Measurements from ENCODE around the gene PRKAR1A. TPM values are rescaled to one million over a fixed set of nuclear protein-coding genes. Genes with fewer than 3 reads are reported as not detected.

PRKAR1A gene
- total RNA-seq, 5 donors from 2014 or later (not counting 1 experiment from before 2014, with no cell fraction given) = 128 to 175 (median 162) TPM

GRCh38 chr17:68584581-68585303 lies 72.5 kb downstream of the PRKAR1A start:
- ATAC-seq (replicated peaks in 1 of 4) (no peak), DNase-seq (no peak)
- POLR2A ChIA-PET = no interaction called here
- H3K9me3 Mint-ChIP-seq = peaks cover 0 to 8% (median 7%) of the 10 kb centered on the region in 3 donors
- H3K27me3 Mint-ChIP-seq = peaks cover 6 to 7% of the 10 kb centered on the region in 2 donors
- H3K4me1 Mint-ChIP-seq = no peaks in the 10 kb centered on the region
- Histone ChIP-seq H3K9me3 (no peaks in the 10 kb centered on the region), H3K4me1 (ENCODE audit: control insufficient read depth in 1 of 2, extremely low read depth in 1 of 2, insufficient read depth in 2 of 2, low read length in 2 of 2) (no peaks in the 10 kb centered on the region), H3K4me3 (ENCODE audit: control insufficient read depth in 1 of 2, extremely low read depth in 1 of 2, low read length in 1 of 2) (no peak overlapping the region), H3K27me3 (replicated peaks in 1 of 2; ENCODE audit: control insufficient read depth in 2 of 2, extremely low read depth in 1 of 2, insufficient read depth in 2 of 2, low read length in 1 of 2) (no peaks in the 10 kb centered on the region), H3K27ac (ENCODE audit: low read length) (no peak overlapping the region), H3K36me3 (ENCODE audit: control insufficient read depth in 2 of 2, extremely low read depth in 1 of 2, insufficient read depth in 1 of 2, low read length in 1 of 2) (no peaks in the 10 kb centered on the region)
- no peak overlapping the region for H3K4me3 Mint-ChIP-seq
- WGBS (ENCODE audit: insufficient coverage) = 60% methylated on average over 1 of the region's 5 CpGs
- CTCF ChIA-PET = no interaction called here
- no peaks in the 10 kb centered on the region for H3K36me3 Mint-ChIP-seq
- H3K27ac Mint-ChIP-seq = no peak overlapping the region

- Mint-ChIP-seq H3K36me3 (no peaks in the 10 kb centered on the region), H3K4me1 (no peaks in the 10 kb centered on the region), H3K9me3 (peaks cover 0 to 8% (median 7%) of the 10 kb centered on the region in 3 donors), H3K27me3 (peaks cover 6 to 7% of the 10 kb centered on the region in 2 donors), H3K27ac (no peak overlapping the region), H3K4me3 (no peak overlapping the region)
- Histone ChIP-seq H3K4me3 (ENCODE audit: control insufficient read depth in 1 of 2, extremely low read depth in 1 of 2, low read length in 1 of 2) (no peak overlapping the region), H3K27ac (ENCODE audit: low read length) (no peak overlapping the region), H3K9me3 (no peaks in the 10 kb centered on the region), H3K27me3 (replicated peaks in 1 of 2; ENCODE audit: control insufficient read depth in 2 of 2, extremely low read depth in 1 of 2, insufficient read depth in 2 of 2, low read length in 1 of 2) (peaks cover 0 to 1% of the 10 kb centered on the region in 2 experiments), H3K4me1 (ENCODE audit: control insufficient read depth in 1 of 2, extremely low read depth in 1 of 2, insufficient read depth in 2 of 2, low read length in 2 of 2) (no peaks in the 10 kb centered on the region), H3K36me3 (ENCODE audit: control insufficient read depth in 2 of 2, extremely low read depth in 1 of 2, insufficient read depth in 1 of 2, low read length in 1 of 2) (no peaks in the 10 kb centered on the region)
- ATAC-seq (replicated peaks in 1 of 4) (no peak), DNase-seq (no peak)
- CTCF ChIA-PET = no interaction called here
- WGBS (ENCODE audit: insufficient coverage) = 94% methylated on average over 3 of the region's 4 CpGs
- POLR2A ChIA-PET = no interaction called here
These were observed 73.4 kb downstream of the PRKAR1A start for GRCh38 chr17:68585643-68586042.

GRCh38 chr17:68587026-68587425 lies 74.8 kb downstream of the PRKAR1A start:
- ChIA-PET CTCF (no interaction called here), POLR2A (interaction anchor here in 1 of 2 donors (0.6 kb wide), 1 partner anchor 16 kb away, joined by 4 read pairs; no protein-coding TSS in a partner anchor)
- Mint-ChIP-seq H3K27ac (no peak overlapping the region), H3K4me3 (no peak overlapping the region), H3K4me1 (no peaks in the 10 kb centered on the region), H3K27me3 (peaks cover 12 to 16% of the 10 kb centered on the region in 2 donors), H3K36me3 (no peaks in the 10 kb centered on the region), H3K9me3 (peaks cover 0 to 8% (median 7%) of the 10 kb centered on the region in 3 donors)
- no peak for DNase-seq
- no peak overlapping the region for H3K27ac ChIP-seq (ENCODE audit: low read length)
- no peaks in the 10 kb centered on the region for H3K36me3 ChIP-seq (ENCODE audit: control insufficient read depth in 2 of 2, extremely low read depth in 1 of 2, insufficient read depth in 1 of 2, low read length in 1 of 2)
- no peaks in the 10 kb centered on the region for H3K9me3 ChIP-seq
- no peaks in the 10 kb centered on the region for H3K4me1 ChIP-seq (ENCODE audit: control insufficient read depth in 1 of 2, extremely low read depth in 1 of 2, insufficient read depth in 2 of 2, low read length in 2 of 2)
- H3K27me3 ChIP-seq (replicated peaks in 1 of 2; ENCODE audit: control insufficient read depth in 2 of 2, extremely low read depth in 1 of 2, insufficient read depth in 2 of 2, low read length in 1 of 2) = peaks cover 0 to 3% of the 10 kb centered on the region in 2 experiments
- no peak for ATAC-seq (replicated peaks in 1 of 4)
- WGBS (ENCODE audit: insufficient coverage) = 100% methylated on average over 4 of the region's 5 CpGs
- no peak overlapping the region for H3K4me3 ChIP-seq (ENCODE audit: control insufficient read depth in 1 of 2, extremely low read depth in 1 of 2, low read length in 1 of 2)

- ChIA-PET CTCF (interaction anchor here in 1 of 2 donors (0.6 kb wide), 1 partner anchor 866 kb away, joined by 3 read pairs; no protein-coding TSS in a partner anchor), POLR2A (no interaction called here)
- Histone ChIP-seq H3K36me3 (ENCODE audit: control insufficient read depth in 2 of 2, extremely low read depth in 1 of 2, insufficient read depth in 1 of 2, low read length in 1 of 2) (no peaks in the 10 kb centered on the region), H3K27ac (ENCODE audit: low read length) (no peak overlapping the region), H3K27me3 (replicated peaks in 1 of 2; ENCODE audit: control insufficient read depth in 2 of 2, extremely low read depth in 1 of 2, insufficient read depth in 2 of 2, low read length in 1 of 2) (peaks cover 0 to 4% of the 10 kb centered on the region in 2 experiments), H3K9me3 (no peaks in the 10 kb centered on the region), H3K4me3 (ENCODE audit: control insufficient read depth in 1 of 2, extremely low read depth in 1 of 2, low read length in 1 of 2) (no peak overlapping the region), H3K4me1 (ENCODE audit: control insufficient read depth in 1 of 2, extremely low read depth in 1 of 2, insufficient read depth in 2 of 2, low read length in 2 of 2) (no peaks in the 10 kb centered on the region)
- no peaks in the 10 kb centered on the region for H3K36me3 Mint-ChIP-seq
- no peak overlapping the region for H3K4me3 Mint-ChIP-seq
- H3K27ac Mint-ChIP-seq = no peak overlapping the region
- peaks cover 0 to 8% (median 7%) of the 10 kb centered on the region in 3 donors for H3K9me3 Mint-ChIP-seq
- peaks cover 15 to 23% of the 10 kb centered on the region in 2 donors for H3K27me3 Mint-ChIP-seq
- ATAC-seq (replicated peaks in 1 of 4) (no peak), DNase-seq (no peak)
- no peaks in the 10 kb centered on the region for H3K4me1 Mint-ChIP-seq
- WGBS (ENCODE audit: insufficient coverage) = no CpG with 5 or more reads among the region's 2 CpGs
These were observed 75.6 kb downstream of the PRKAR1A start for GRCh38 chr17:68587847-68588246.

GRCh38 chr17:68588362-68588761 lies 76.1 kb downstream of the PRKAR1A start:
- H3K27ac ChIP-seq (ENCODE audit: low read length) = no peak overlapping the region
- POLR2A ChIA-PET = no interaction called here
- DNase-seq = no peak

GRCh38 chr17:68589086-68589485 lies 76.9 kb downstream of the PRKAR1A start:
- DNase-seq = no peak
- POLR2A ChIA-PET = no interaction called here
- H3K27ac ChIP-seq (ENCODE audit: low read length) = no peak overlapping the region
- peaks cover 26 to 34% of the 10 kb centered on the region in 2 donors for H3K27me3 Mint-ChIP-seq
- WGBS (ENCODE audit: insufficient coverage) = 85% methylated on average over 3 of the region's 3 CpGs
- ATAC-seq (replicated peaks in 1 of 4) = no peak
- H3K4me3 ChIP-seq (ENCODE audit: control insufficient read depth in 1 of 2, extremely low read depth in 1 of 2, low read length in 1 of 2) = no peak overlapping the region
- CTCF ChIA-PET = no interaction called here
- H3K4me1 Mint-ChIP-seq = no peaks in the 10 kb centered on the region
- no peaks in the 10 kb centered on the region for H3K36me3 ChIP-seq (ENCODE audit: control insufficient read depth in 2 of 2, extremely low read depth in 1 of 2, insufficient read depth in 1 of 2, low read length in 1 of 2)
- H3K4me1 ChIP-seq (ENCODE audit: control insufficient read depth in 1 of 2, extremely low read depth in 1 of 2, insufficient read depth in 2 of 2, low read length in 2 of 2) = no peaks in the 10 kb centered on the region
- no peak overlapping the region for H3K4me3 Mint-ChIP-seq
- H3K27ac Mint-ChIP-seq = no peak overlapping the region
- H3K36me3 Mint-ChIP-seq = no peaks in the 10 kb centered on the region
- H3K9me3 ChIP-seq = no peaks in the 10 kb centered on the region
- H3K9me3 Mint-ChIP-seq = peaks cover 0 to 8% (median 7%) of the 10 kb centered on the region in 3 donors
- peaks cover 0 to 13% of the 10 kb centered on the region in 2 experiments for H3K27me3 ChIP-seq (replicated peaks in 1 of 2; ENCODE audit: control insufficient read depth in 2 of 2, extremely low read depth in 1 of 2, insufficient read depth in 2 of 2, low read length in 1 of 2)

More at GRCh38 chr17:68588362-68588761, 76.1 kb downstream of the PRKAR1A start:
- WGBS (ENCODE audit: insufficient coverage) = 8% methylated on average over 1 of the region's 1 CpG
- Histone ChIP-seq H3K4me1 (ENCODE audit: control insufficient read depth in 1 of 2, extremely low read depth in 1 of 2, insufficient read depth in 2 of 2, low read length in 2 of 2) (no peaks in the 10 kb centered on the region), H3K36me3 (ENCODE audit: control insufficient read depth in 2 of 2, extremely low read depth in 1 of 2, insufficient read depth in 1 of 2, low read length in 1 of 2) (no peaks in the 10 kb centered on the region), H3K27me3 (replicated peaks in 1 of 2; ENCODE audit: control insufficient read depth in 2 of 2, extremely low read depth in 1 of 2, insufficient read depth in 2 of 2, low read length in 1 of 2) (peaks cover 0 to 7% of the 10 kb centered on the region in 2 experiments), H3K4me3 (ENCODE audit: control insufficient read depth in 1 of 2, extremely low read depth in 1 of 2, low read length in 1 of 2) (no peak overlapping the region), H3K9me3 (no peaks in the 10 kb centered on the region)
- Mint-ChIP-seq H3K4me3 (no peak overlapping the region), H3K4me1 (no peaks in the 10 kb centered on the region), H3K27ac (no peak overlapping the region), H3K36me3 (no peaks in the 10 kb centered on the region), H3K9me3 (peaks cover 0 to 8% (median 7%) of the 10 kb centered on the region in 3 donors), H3K27me3 (peaks cover 19 to 27% of the 10 kb centered on the region in 2 donors)
- no peak for ATAC-seq (replicated peaks in 1 of 4)
- CTCF ChIA-PET = no interaction called here

Data from T-cell (primary cell).